ENCODE data around the gene PTER.

PTER gene, protein sequence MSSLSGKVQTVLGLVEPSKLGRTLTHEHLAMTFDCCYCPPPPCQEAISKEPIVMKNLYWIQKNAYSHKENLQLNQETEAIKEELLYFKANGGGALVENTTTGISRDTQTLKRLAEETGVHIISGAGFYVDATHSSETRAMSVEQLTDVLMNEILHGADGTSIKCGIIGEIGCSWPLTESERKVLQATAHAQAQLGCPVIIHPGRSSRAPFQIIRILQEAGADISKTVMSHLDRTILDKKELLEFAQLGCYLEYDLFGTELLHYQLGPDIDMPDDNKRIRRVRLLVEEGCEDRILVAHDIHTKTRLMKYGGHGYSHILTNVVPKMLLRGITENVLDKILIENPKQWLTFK

GRCh38 chr10:16436758-16437539 lies at the start of gene PTER:
TSS of gene PTER (plus strand) at chr10:16437010. CDS start at chr10:16484385, 47,375 bp downstream.
- peak; percentile 99 for DNase-seq

GRCh38 chr10:16392531-16393069 lies 44.2 kb upstream of the PTER start:
- no peak for DNase-seq

DNA sequence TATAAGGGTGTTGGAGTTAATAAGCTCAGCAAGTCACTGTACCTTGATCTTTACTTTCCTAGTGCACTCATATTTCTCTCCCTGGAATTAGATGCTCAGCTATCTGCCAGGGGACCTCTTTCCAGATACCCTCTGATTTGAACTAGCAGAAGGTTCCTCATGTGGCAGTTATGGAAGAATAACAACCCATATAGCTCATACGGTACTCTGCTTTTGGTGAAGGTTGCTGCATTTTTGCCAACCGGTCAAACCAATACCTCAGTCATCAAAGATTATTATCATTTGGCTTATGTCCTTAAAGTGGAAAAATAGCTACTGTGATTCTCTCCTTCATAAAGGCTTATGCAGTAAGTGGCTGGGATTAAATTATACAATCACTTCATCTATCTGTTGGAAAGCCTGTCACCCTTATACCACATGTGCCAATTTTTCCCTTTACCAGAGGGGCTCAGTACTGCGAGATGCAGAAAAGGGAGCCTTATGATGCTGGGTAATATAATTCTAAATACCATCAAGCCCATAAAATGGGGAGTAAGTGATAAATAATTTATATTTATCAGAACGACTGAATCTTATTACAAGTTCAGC lies 43.4 kb upstream of the PTER start:
- no peak for DNase-seq

- no peak for DNase-seq
These were observed 35.4 kb upstream of the PTER start for GRCh38 chr10:16401416-16401815.

GRCh38 chr10:16408379-16408778 lies 28.4 kb upstream of the PTER start:
- DNase-seq, result no peak

DNA sequence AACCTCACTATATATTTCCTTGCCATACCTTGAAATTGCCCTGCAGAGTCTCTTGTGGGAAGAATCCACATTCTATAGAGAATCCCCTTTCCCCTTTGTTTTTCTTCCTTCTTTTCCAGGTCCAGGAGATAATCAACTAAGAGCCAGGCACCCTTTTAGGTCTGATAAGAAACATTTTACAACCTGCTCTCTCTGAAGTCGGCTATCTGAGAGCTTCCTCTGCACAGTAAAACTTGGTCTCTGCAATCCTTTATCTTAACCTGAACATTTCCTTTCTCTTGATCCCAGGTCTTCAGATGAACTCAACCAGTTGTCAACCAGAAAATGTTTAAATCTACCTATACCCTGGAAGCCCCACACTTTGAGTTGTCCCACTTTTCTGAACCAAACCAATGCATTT lies 19.5 kb upstream of the PTER start:
- no peak for DNase-seq

DNA sequence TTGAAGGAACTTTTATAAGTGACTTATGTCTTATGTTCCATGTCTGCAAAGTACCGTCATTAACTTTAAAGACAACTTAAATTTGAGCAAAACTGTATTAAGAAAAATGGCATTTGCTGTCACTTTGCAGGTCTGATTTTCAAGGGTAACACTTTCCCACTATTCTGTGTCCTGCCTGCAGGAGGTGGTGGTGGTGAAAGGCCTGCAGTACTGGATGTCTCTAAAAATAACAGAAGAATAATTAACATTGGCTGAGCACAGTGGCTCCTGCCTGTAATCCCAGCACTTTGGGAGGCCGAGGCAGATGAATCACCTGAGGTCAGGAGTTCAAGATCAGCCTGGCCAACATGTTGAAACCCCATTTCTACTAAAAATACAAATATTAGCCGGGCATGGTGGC lies 13.2 kb upstream of the PTER start:
- DNase-seq, result no peak

DNA sequence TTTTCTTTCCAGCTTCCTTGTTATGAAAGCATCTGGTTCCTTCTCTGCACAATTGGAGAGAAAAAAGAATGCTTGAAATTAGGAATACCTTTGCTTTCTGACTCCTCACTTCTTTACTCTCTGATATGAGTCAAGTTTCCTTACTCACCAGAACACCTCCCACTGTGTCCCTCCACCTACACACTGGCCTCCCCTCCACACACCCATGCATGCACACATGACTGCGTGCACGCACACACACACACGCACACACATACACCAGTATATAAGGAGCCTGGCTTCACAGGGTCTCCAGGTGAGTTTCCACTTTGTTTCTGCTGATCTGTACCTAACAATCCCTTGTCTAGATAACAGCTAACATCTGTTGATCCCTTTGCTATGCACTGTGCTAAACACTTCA lies 11.4 kb upstream of the PTER start:
- no peak for DNase-seq

DNA sequence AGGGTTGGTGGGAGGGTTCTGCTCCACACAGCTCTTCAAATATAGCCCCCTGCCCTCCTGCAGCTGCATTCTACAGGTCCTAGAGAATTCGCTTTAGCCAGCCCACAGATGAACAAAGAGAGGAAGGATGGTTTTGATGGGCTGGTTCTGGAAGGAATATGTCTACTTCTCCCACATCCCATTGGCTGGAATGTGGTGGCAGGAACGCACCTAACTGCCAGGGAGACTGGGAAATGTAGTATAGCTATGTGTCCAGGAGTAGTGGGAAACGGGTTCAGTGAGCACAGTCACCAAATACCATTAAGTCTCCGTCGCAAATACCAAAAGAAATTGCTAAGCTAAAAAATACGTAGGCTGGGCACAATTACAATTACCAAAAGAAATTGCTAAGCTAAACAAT lies 7.3 kb upstream of the PTER start:
- DNase-seq, result no peak

DNA sequence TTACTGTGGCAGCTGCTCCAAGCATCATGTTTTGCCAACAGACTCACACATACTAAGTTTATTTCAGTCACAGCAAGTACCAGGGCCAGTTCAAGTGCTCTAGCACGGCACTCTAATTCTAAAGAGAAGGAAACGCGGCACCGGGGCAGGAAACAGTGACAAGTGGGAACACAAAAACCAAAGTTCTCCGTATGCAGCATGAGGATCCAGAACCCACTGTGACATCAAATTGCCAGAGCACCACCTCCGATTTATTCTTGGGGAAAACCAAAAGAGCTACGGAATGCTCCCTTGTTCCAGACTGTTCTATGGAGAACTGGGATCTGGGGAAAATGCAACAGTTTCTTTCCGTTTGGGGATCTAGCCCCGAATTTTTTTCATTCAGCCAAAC lies 448 bp upstream of the PTER start:
- DNase-seq, result no peak

GRCh38 chr10:16437540-16437894 lies 707 bp downstream of the PTER start:
- no peak for DNase-seq

GRCh38 chr10:16439295-16439694 lies 2.5 kb downstream of the PTER start:
- DNase-seq, result no peak

DNA sequence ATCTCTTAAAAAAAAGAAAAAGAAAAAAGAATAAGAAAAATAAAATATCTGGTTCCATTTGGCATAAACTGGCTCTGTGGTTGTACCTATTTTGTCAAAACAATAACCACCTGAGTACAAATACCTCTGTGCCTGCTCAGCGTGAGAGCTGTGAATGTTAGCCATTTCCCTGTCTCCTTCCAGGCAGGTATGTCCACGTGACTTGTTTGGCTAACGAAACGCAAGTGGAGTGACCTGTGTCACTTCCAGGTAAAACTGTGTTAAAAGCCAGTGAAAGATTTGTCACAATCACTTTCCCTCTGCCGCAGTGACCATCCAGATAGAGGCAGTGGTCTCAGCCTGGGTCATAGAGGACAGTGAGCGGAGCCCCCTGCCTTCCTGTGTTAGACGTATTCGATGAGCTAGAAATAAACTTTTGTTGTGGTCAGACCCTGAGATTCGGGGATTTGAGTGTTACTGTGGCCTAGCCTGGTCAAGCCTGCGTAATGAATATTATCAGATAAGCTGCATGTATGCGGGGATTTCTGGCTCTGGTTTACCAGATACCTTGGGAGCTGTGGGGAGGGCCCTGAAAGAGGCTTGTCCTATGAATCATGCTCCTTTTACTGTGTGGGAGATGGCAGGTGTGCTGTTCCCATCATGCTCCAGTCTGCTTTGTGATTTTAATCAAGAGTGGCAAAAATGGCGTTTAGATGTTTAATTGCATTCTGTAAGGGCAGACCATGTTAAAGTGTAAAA lies 3.8 kb downstream of the PTER start:
- DNase-seq, result no peak

DNA sequence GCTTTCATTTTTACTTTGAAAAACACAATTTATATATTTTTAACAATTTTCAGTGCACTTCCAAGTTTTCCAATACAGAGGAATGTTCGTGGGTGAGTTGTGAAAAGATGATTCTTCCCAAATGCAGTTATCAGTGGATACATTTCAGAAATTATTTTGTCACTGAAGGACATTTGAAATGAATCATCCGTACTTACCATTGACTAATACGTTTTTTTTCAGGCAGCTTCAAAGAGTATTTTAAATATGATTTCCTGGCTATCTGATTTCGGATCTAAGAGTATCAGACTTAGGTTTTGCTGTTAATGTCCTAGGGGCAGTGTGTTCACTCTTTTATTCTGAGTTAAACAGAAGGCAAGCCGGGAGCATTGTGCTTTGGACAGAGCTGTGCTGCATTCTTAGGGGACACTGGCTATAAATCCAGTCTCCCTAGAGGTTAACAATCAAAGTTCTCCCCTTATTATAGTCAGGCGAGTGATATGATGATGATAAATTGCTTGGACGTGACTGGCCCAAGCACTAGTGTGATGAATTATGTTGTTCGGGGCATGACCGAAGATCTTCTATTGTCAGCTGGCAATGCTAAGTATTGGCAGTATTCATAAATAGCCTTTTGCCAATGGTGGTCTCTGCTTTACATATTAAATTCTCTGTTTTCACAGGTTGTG lies 4.5 kb downstream of the PTER start:
- DNase-seq, result no peak

DNA sequence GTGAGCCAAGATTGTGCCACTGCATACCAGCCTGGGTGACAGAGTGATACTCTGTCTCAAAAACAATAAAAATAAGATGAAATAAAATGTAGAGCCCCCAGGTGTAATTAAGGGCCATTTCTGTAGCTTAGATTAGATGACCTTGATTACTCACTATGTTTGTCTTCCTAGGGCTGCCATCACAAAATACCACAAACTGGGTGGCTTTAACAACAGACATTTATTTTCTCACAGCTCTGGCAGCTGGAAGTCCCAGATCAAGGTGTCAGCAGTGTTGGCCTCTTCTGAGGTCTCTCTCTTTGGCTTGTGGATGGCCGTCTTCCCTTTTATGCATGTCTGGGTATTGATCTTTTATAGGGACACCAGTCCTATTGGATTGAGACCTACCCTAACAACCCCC lies 6.1 kb downstream of the PTER start:
- no peak for DNase-seq

- no peak for DNase-seq
These were observed 9.1 kb downstream of the PTER start for GRCh38 chr10:16445770-16446469.

GRCh38 chr10:16449454-16449853 lies 12.6 kb downstream of the PTER start:
- no peak for DNase-seq

- DNase-seq, result no peak
These were observed 21.6 kb downstream of the PTER start for GRCh38 chr10:16458166-16458955.

DNA sequence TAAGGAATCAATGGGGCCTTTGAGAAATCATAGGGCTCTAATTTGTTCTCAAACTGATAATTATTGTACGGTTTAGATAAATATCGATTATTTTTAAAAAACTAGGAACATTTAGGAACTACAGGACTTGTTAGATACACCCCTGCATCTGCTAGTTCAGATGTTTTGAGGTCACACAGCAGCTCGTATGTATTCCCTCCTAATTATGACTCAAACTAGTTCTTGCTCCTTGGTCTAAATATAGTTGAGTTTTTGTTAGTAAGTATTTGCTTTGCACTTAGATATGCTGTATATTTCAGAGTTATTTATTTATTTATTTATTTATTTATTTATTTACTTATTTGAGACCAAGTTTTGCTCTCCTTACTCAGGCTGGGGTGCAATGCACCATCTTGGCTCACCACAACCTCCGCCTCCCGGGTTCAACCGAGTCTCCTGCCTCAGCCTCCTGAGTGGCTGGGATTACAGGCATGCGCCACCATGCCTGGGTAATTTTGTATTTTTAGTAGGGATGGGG lies 22.7 kb downstream of the PTER start:
- no peak for DNase-seq

DNA sequence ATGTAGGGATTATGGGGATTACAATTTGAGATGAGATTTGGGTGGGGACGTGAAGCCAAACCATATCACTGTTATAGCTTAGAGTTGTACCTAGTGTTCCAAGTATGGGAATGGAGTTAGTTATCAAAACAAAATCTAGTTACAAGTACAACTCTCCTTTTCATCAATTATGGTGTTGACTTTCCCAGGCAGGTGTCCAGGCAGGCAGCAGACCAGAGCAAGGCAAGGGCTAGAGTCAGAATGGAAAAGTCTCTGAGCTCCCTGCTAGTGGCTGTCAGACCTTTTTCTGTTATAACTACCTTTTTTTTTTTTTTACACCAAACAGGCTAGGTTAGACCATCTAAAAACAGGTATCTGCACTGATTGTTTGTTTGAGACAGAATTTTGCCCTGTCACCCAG lies 29.2 kb downstream of the PTER start:
- no peak for DNase-seq

GRCh38 chr10:16470747-16471146 lies 33.9 kb downstream of the PTER start:
- peak; percentile 11 for DNase-seq
